GM11168 (cell line): Measurements from ENCODE around the gene CNNM3.

Source experiments
- in situ Hi-C: fragments of 300-500 bp; cut with MboI; formaldehyde crosslinking; loops from one replicate; pipeline ENCODE4 v1.12.0; 2022; ENCODE audit warnings: low sequenced_read_pairs; ENCODE audit not compliant: unreplicated experiment

The CNNM3 gene

GRCh38 chr2:96816836-96817702 is 1.0 kb downstream of the CNNM3 start:
- in situ Hi-C loops: no loop called here

GRCh38 chr2:96817882-96818281 is 1.8 kb downstream of the CNNM3 start:
- in situ Hi-C loops: no loop called here

GRCh38 chr2:96819128-96819875 is 3.2 kb downstream of the CNNM3 start:
- in situ Hi-C loops: no loop called here

GRCh38 chr2:96819876-96820511 is 3.9 kb downstream of the CNNM3 start:
- in situ Hi-C loops: no loop called here

- in situ Hi-C loops: no loop called here
Measured at GRCh38 chr2:96821113-96821675, 5.1 kb downstream of the CNNM3 start.

GRCh38 chr2:96822786-96823185 is 6.7 kb downstream of the CNNM3 start:
- in situ Hi-C loops: no loop called here

- in situ Hi-C loops: no loop called here
Measured at GRCh38 chr2:96823198-96823597, 7.1 kb downstream of the CNNM3 start.

- in situ Hi-C loops: no loop called here
Measured at GRCh38 chr2:96824079-96824870, 8.2 kb downstream of the CNNM3 start.

GRCh38 chr2:96825057-96825456 is 9.0 kb downstream of the CNNM3 start:
- in situ Hi-C loops: no loop called here

GRCh38 chr2:96826546-96827278 is 10.6 kb downstream of the CNNM3 start:
- in situ Hi-C loops: no loop called here

GRCh38 chr2:96828436-96828835 is 12.4 kb downstream of the CNNM3 start:
- in situ Hi-C loops: no loop called here

- in situ Hi-C loops: no loop called here
Measured at GRCh38 chr2:96828874-96829273, 12.8 kb downstream of the CNNM3 start.

- in situ Hi-C loops: no loop called here
Measured at GRCh38 chr2:96830044-96830562, 14.0 kb downstream of the CNNM3 start.

GRCh38 chr2:96831679-96832078 is 15.6 kb downstream of the CNNM3 start:
- in situ Hi-C loops: no loop called here

GRCh38 chr2:96832408-96832753 is 16.3 kb downstream of the CNNM3 start:
- in situ Hi-C loops: no loop called here

GRCh38 chr2:96832754-96833507 is 16.9 kb downstream of the CNNM3 start:
- in situ Hi-C loops: no loop called here

GRCh38 chr2:96835830-96836229 is 19.8 kb downstream of the CNNM3 start:
- in situ Hi-C loops: no loop called here

- in situ Hi-C loops: no loop called here
Measured at GRCh38 chr2:96837575-96837974, 21.5 kb downstream of the CNNM3 start.
